DMS114 treated with DMSO at 0.1 percent for 48 hours (cell line): ENCODE measurements around the gene XRCC3.

Source experiments
- DNase-seq: peaks from one replicate; lab custom pipeline; 2025; ENCODE audit not compliant: unreplicated experiment; lab: John Stamatoyannopoulos, UW

The XRCC3 gene

GRCh38 chr14:103707329-103708263 is 7.7 kb downstream of the XRCC3 start:
- no peak for DNase-seq

GRCh38 chr14:103706551-103707328 is 8.5 kb downstream of the XRCC3 start:
- DNase-seq: no peak

- DNase-seq: no peak
These were observed 9.6 kb downstream of the XRCC3 start for GRCh38 chr14:103705504-103706284.

GRCh38 chr14:103705118-103705503 is 10.1 kb downstream of the XRCC3 start:
- no peak for DNase-seq

GRCh38 chr14:103704708-103705107 is 10.5 kb downstream of the XRCC3 start:
- no peak for DNase-seq

- DNase-seq: no peak
These were observed 11.5 kb downstream of the XRCC3 start for GRCh38 chr14:103703433-103704385.

GRCh38 chr14:103702497-103703432 is 12.5 kb downstream of the XRCC3 start:
- no peak for DNase-seq

GRCh38 chr14:103702095-103702494 is 13.2 kb downstream of the XRCC3 start:
- no peak for DNase-seq

- no peak for DNase-seq
These were observed 14.3 kb downstream of the XRCC3 start for GRCh38 chr14:103700753-103701490.

GRCh38 chr14:103699901-103700752 is 15.1 kb downstream of the XRCC3 start:
- DNase-seq: no peak

GRCh38 chr14:103699261-103699661 is 16.0 kb downstream of the XRCC3 start:
- DNase-seq: no peak

GRCh38 chr14:103698380-103699260 is 16.6 kb downstream of the XRCC3 start:
- DNase-seq: no peak

GRCh38 chr14:103697603-103698379 is 17.5 kb downstream of the XRCC3 start:
- DNase-seq: no peak

- no peak for DNase-seq
These were observed 18.0 kb downstream of the XRCC3 start for GRCh38 chr14:103697206-103697602.

GRCh38 chr14:103696466-103697071 is 18.7 kb downstream of the XRCC3 start:
- no peak for DNase-seq
